HG02678 (cell line): ENCODE results near the gene AKAP13.

ENCODE experiments used
- ATAC-seq: cut with Tn5 transposase; IDR thresholded peaks from one replicate; pipeline ENCODE4 v1.9.1; 2021; ENCODE audit warnings: mild to moderate bottlenecking, moderate library complexity; ENCODE audit not compliant: unreplicated experiment

Gene AKAP13

GRCh38 chr15:85685356-85685755 is 305.0 kb downstream of the AKAP13 start:
- no peak for ATAC-seq

- no peak for ATAC-seq
Measured at GRCh38 chr15:85687329-85687728, 306.9 kb downstream of the AKAP13 start.

GRCh38 chr15:85688711-85689110 is 308.3 kb downstream of the AKAP13 start:
- ATAC-seq, result no peak

- ATAC-seq, result peak; percentile 46
Measured at GRCh38 chr15:85689729-85690128, 309.3 kb downstream of the AKAP13 start.

GRCh38 chr15:85690561-85691231 is 310.3 kb downstream of the AKAP13 start:
- ATAC-seq, result peak; percentile 43

GRCh38 chr15:85691350-85692240 is 311.2 kb downstream of the AKAP13 start:
- ATAC-seq, result peak; percentile 45

GRCh38 chr15:85692321-85692720 is 311.9 kb downstream of the AKAP13 start:
- no peak for ATAC-seq

- ATAC-seq, result peak; percentile 52
Measured at GRCh38 chr15:85692873-85693272, 312.5 kb downstream of the AKAP13 start.

GRCh38 chr15:85693277-85693676 is 312.9 kb downstream of the AKAP13 start:
- peak; percentile 18 for ATAC-seq

GRCh38 chr15:85694091-85694490 is 313.7 kb downstream of the AKAP13 start:
- no peak for ATAC-seq

- no peak for ATAC-seq
Measured at GRCh38 chr15:85700767-85701166, 320.4 kb downstream of the AKAP13 start.

- ATAC-seq, result no peak
Measured at GRCh38 chr15:85702321-85703101, 322.1 kb downstream of the AKAP13 start.

GRCh38 chr15:85704066-85704465 is 323.7 kb downstream of the AKAP13 start:
- ATAC-seq, result no peak

- ATAC-seq, result no peak
Measured at GRCh38 chr15:85704720-85705429, 324.5 kb downstream of the AKAP13 start.

- peak; percentile 21 for ATAC-seq
Measured at GRCh38 chr15:85706779-85707518, 326.5 kb downstream of the AKAP13 start.

GRCh38 chr15:85707519-85708338 is 327.3 kb downstream of the AKAP13 start:
- ATAC-seq, result peak; percentile 24

GRCh38 chr15:85708402-85708941 is 328.1 kb downstream of the AKAP13 start:
- no peak for ATAC-seq

- no peak for ATAC-seq
Measured at GRCh38 chr15:85709250-85709649, 328.8 kb downstream of the AKAP13 start.

GRCh38 chr15:85710340-85710842 is 330.0 kb downstream of the AKAP13 start:
- ATAC-seq, result peak; percentile 52
